Gastroesophageal sphincter (tissue), 4 donors: ENCODE data around the gene TATDN2. TPM values are rescaled to one million over a fixed set of nuclear protein-coding genes. Genes with fewer than 3 reads are reported as not detected.

Experiments
- small RNA-seq, 4 donors: library from RNA; depleted of rRNA; stranded (forward); fragments of <200 nt; gene quantifications; one replicate each; pipeline ENCODE3, GENCODE V24; 2016
- total RNA-seq, 4 donors: library from RNA; depleted of rRNA; stranded (reverse); fragments of >200 nt; gene quantifications; one replicate each; pipeline ENCODE4 v1.1.0, GENCODE V29; 2016

TATDN2 gene
- total RNA-seq, 4 donors from 2014 or later = 10.0 to 28.4 (median 22.6) TPM

Small RNAs within 50 kb of the gene (small RNA-seq; reads per million reads assigned to genes)
- gene MIR378B (0 to 0.27 (median 0.19) reads per million in 4 donors), gene RF02126 (0 reads per million in 4 donors)

Other genes starting within 250 kb of the TATDN2 start
- gene FANCD2, start 222.0 kb upstream of the TATDN2 start, total RNA-seq = 1 to 10 TPM in 3 of 4 donors, under 1 TPM in 1; 0.96 to 7.3 (median 4.1) TPM
- gene FANCD2OS, start 140.2 kb upstream of the TATDN2 start, total RNA-seq = under 1 TPM in 1 of 4 donors, not detected in 3; 0.77 TPM
- 100 to 1,000 TPM; 121 to 155 (median 139) TPM for gene BRK1, start 132.8 kb upstream of the TATDN2 start, total RNA-seq
- 10 to 100 TPM; 24.5 to 31.9 (median 27.7) TPM for gene VHL, start 106.7 kb upstream of the TATDN2 start, total RNA-seq
- gene IRAK2, start 83.5 kb upstream of the TATDN2 start, total RNA-seq = 1 to 10 TPM; 2.2 to 4.4 (median 3.3) TPM
- gene GHRL, start 44.5 kb downstream of the TATDN2 start, total RNA-seq = 1 to 10 TPM in 1 of 4 donors, under 1 TPM in 1, not detected in 2; 0.47 to 3.2 TPM
- gene SEC13, start 72.7 kb downstream of the TATDN2 start, total RNA-seq = 10 to 100 TPM; 58.5 to 85.9 (median 76.9) TPM